Endothelial cell of umbilical vein (primary cell): ENCODE data around the gene SCAF1. TPM values are rescaled to one million over a fixed set of nuclear protein-coding genes. Genes with fewer than 3 reads are reported as not detected.

Experiments used
- BruUV-seq: library from RNA; stranded (reverse); fragments of 400-500 nt; replicated peaks from 2 replicates; lab custom pipeline; 2021; lab: Mats Ljungman, UMichigan
- CTCF ChIA-PET: fragments of 300-600, 350-600 bp; sonication (Branson Sonifier 250); formaldehyde crosslinking; loops from one replicate; lab custom pipeline; 2021; ENCODE audit warnings: antibody characterized with exemption, inconsistent platforms; lab: Charles Lee
- POLR2A ChIA-PET: fragments of 300-600, 350-600 bp; sonication (Branson Sonifier 250); formaldehyde crosslinking; loops from one replicate; lab custom pipeline; 2021; ENCODE audit warnings: antibody characterized with exemption, inconsistent platforms; lab: Charles Lee
- DNase-seq: peaks from one replicate; pipeline ENCODE4 v3.0.0-alpha.2; 2011; ENCODE audit warnings: low read depth, low spot score
- FAIRE-seq: peaks from 2 replicates; lab custom pipeline; 2011; peaks lifted over from hg19 to GRCh38; lab: Jason Lieb, UNC
- H2AFZ ChIP-seq: 2 replicates; pipeline ENCODE4 v1.6.0; 2012; ENCODE audit warnings: low read depth, low read length, control low read depth, inconsistent platforms
- H3K27ac ChIP-seq: 2 replicates; pipeline ENCODE4 v1.5.1; 2011; ENCODE audit warnings: low read depth, mild to moderate bottlenecking, control low read depth, low read length, moderate library complexity; ENCODE audit not compliant: insufficient read depth
- H3K27me3 ChIP-seq, 2 experiments: 2 replicates each; pipeline versions ENCODE4 v1.6.0 to v1.6.1; 2011; ENCODE audit warnings: low read length in 2 of 2, mixed read lengths in 1 of 2; ENCODE audit not compliant: control insufficient read depth in 2 of 2, insufficient read depth in 2 of 2
- H3K36me3 ChIP-seq, 2 experiments: 2 replicates in 1 of 2; 3 replicates in 1 of 2; pipeline ENCODE4 v1.5.1; 2011; ENCODE audit warnings: low read length in 2 of 2, mild to moderate bottlenecking in 1 of 2, moderate library complexity in 1 of 2; ENCODE audit not compliant: control insufficient read depth in 2 of 2, insufficient read depth in 2 of 2; ENCODE audit errors: extremely low read depth in 1 of 2
- H3K4me1 ChIP-seq: 3 replicates; pipeline ENCODE4 v1.5.1; 2011; ENCODE audit warnings: mild to moderate bottlenecking, low read length; ENCODE audit not compliant: control insufficient read depth, insufficient read depth; ENCODE audit errors: extremely low read depth
- H3K4me2 ChIP-seq: 2 replicates; pipeline ENCODE4 v1.6.1; 2011; ENCODE audit warnings: low read length, control low read depth, mixed read lengths; ENCODE audit not compliant: insufficient read depth
- H3K4me3 ChIP-seq, 3 experiments: fragments of 200-600 bp in 1 of 3; sonication (generic), shearing (Covaris generic) in 1 of 3; replicated peaks in 1 of 3; 2 replicates each; pipeline ENCODE4 v1.5.1; 2011 to 2016; ENCODE audit warnings: control low read depth in 3 of 3, low read length in 3 of 3, mild to moderate bottlenecking in 2 of 3, inconsistent platforms in 1 of 3, low read depth in 1 of 3, moderate library complexity in 1 of 3; ENCODE audit not compliant: insufficient read depth in 1 of 3
- H3K79me2 ChIP-seq: 2 replicates; pipeline ENCODE4 v1.6.0; 2012; ENCODE audit warnings: low read length, inconsistent platforms; ENCODE audit not compliant: control insufficient read depth, insufficient read depth
- H3K9ac ChIP-seq: replicated peaks from 2 replicates; pipeline ENCODE3; 2011; ENCODE audit warnings: low read length, control low read depth; ENCODE audit not compliant: insufficient read depth; ENCODE audit errors: extremely low read depth
- H3K9me1 ChIP-seq: replicated peaks from 3 replicates; pipeline ENCODE4 v1.6.0; 2011; ENCODE audit warnings: mild to moderate bottlenecking, low read length; ENCODE audit not compliant: control insufficient read depth, insufficient read depth; ENCODE audit errors: extremely low read depth
- H3K9me3 ChIP-seq: replicated peaks from 2 replicates; pipeline ENCODE4 v1.5.1; 2012; ENCODE audit warnings: low read length, inconsistent platforms; ENCODE audit not compliant: control insufficient read depth, insufficient read depth
- H4K20me1 ChIP-seq: replicated peaks from 2 replicates; pipeline ENCODE3; 2011; ENCODE audit warnings: mild to moderate bottlenecking, low read length; ENCODE audit not compliant: control insufficient read depth, insufficient read depth; ENCODE audit errors: extremely low read depth
- CTCF ChIP-seq, 2 donors: IDR thresholded peaks; 1 replicate in 1 of 2; 2 replicates in 1 of 2; pipeline ENCODE4 v1.5.1; 2011; ENCODE audit warnings: low read length in 2 of 2, mild to moderate bottlenecking in 2 of 2, moderate library complexity in 2 of 2, control low read depth in 1 of 2, inconsistent platforms in 1 of 2, low read depth in 1 of 2; ENCODE audit not compliant: insufficient read depth in 1 of 2; ENCODE audit errors: extremely low read depth in 1 of 2
- EZH2 ChIP-seq: IDR thresholded peaks from 2 replicates; pipeline ENCODE4 v1.6.1; 2012; ENCODE audit warnings: borderline replicate concordance, low read depth, mild to moderate bottlenecking, moderate library complexity, low read length, inconsistent platforms; ENCODE audit not compliant: severe bottlenecking
- FOS ChIP-seq: IDR thresholded peaks from 2 replicates; pipeline ENCODE4 v1.6.1; 2011; ENCODE audit warnings: mild to moderate bottlenecking, low read length, moderate library complexity, borderline replicate concordance; ENCODE audit not compliant: insufficient read depth
- GATA2 ChIP-seq: IDR thresholded peaks from 2 replicates; pipeline ENCODE4 v1.7.0; 2011; ENCODE audit warnings: low read depth, mild to moderate bottlenecking, moderate library complexity, mixed read lengths, low read length; ENCODE audit not compliant: insufficient read length, insufficient read depth
- JUN ChIP-seq: IDR thresholded peaks from 2 replicates; pipeline ENCODE4 v1.6.1; 2011; ENCODE audit warnings: borderline replicate concordance, low read depth; ENCODE audit not compliant: insufficient read length, insufficient read depth
- MYC ChIP-seq: IDR thresholded peaks from one replicate; pipeline ENCODE4 v1.6.1; 2011; ENCODE audit warnings: mild to moderate bottlenecking, low read depth, low read length
- POLR2A ChIP-seq: IDR thresholded peaks from 2 replicates; pipeline ENCODE4 v1.6.1; 2012; ENCODE audit warnings: low read depth, mild to moderate bottlenecking, control low read depth, low read length
- POLR2AphosphoS5 ChIP-seq: IDR thresholded peaks from 2 replicates; pipeline ENCODE4 v1.6.1; 2012; ENCODE audit warnings: low read depth, mild to moderate bottlenecking, control low read depth, low read length, moderate library complexity; ENCODE audit not compliant: insufficient read depth
- dilution Hi-C: fragments of 300-500 bp; cut with MboI; formaldehyde crosslinking; loops from one replicate; pipeline ENCODE4 v1.15.0; 2019; ENCODE audit warnings: low sequenced_read_pairs; ENCODE audit not compliant: extremely low pct_ligation_motif_present
- intact Hi-C: fragments of 100-400 bp; cut with micrococcal nuclease; formaldehyde crosslinking; loops from one replicate; pipeline ENCODE4 v1.10.0; 2022
- polyA plus RNA-seq, 4 experiments: library from polyadenylated mRNA; depleted of rRNA in 3 of 4; stranded (reverse) in 3 of 4; unstranded in 1 of 4; fragments of >200 nt; gene quantifications; 2 replicates each; pipeline versions ENCODE4 v1.2.1 to v1.2.3, GENCODE V29; 2011 to 2012; ENCODE audit warnings: missing spikeins in 1 of 4
- total RNA-seq: library from RNA; stranded (reverse); gene quantifications from 2 replicates; pipeline ENCODE4 v1.2.3, GENCODE V29; 2021
- TF ChIP-seq, protein P1 (sequence below): IDR thresholded peaks from 2 replicates; pipeline ENCODE4 v1.6.1; 2011; ENCODE audit not compliant: insufficient read depth, insufficient read length

Gene SCAF1
- total and polyA plus RNA-seq, 2 donors (not counting 3 experiments of a cell fraction or from before 2014, with no cell fraction given) = 13.3 to 75.8 TPM

GRCh38 chr19:49658139-49658517 lies 16.1 kb downstream of the SCAF1 start:
- Histone ChIP-seq H3K4me3 (no peak overlapping the region), H3K4me2 (no peak overlapping the region), H3K27ac (no peak overlapping the region), H3K9me1 (no peaks in the 10 kb centered on the region), H4K20me1 (no peaks in the 10 kb centered on the region), H3K4me1 (no peaks in the 10 kb centered on the region), H3K36me3 (peaks cover 17 to 73% of the 10 kb centered on the region in 2 experiments), H3K9me3 (no peaks in the 10 kb centered on the region), H3K79me2 (no peaks in the 10 kb centered on the region), H3K27me3 (no peaks in the 10 kb centered on the region), H2AFZ (no peak overlapping the region), H3K9ac (no peak overlapping the region)
- dilution Hi-C loops (no loop called here), intact Hi-C loops (no loop called here)
- TSS peak; percentile 93 for BruUV-seq
- no peak for TF ChIP-seq FOS
- TF ChIP-seq, protein P1, sequence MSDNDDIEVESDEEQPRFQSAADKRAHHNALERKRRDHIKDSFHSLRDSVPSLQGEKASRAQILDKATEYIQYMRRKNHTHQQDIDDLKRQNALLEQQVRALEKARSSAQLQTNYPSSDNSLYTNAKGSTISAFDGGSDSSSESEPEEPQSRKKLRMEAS = no peak
- TF ChIP-seq POLR2A = no peak
- TF ChIP-seq GATA2 = no peak
- TF ChIP-seq POLR2AphosphoS5 = no peak
- no peak for TF ChIP-seq EZH2
- TF ChIP-seq MYC = no peak
- no peak for TF ChIP-seq JUN
- no peak for TF ChIP-seq CTCF (IDR thresholded peaks at IDR 0.05; ENCODE audit: extremely low read depth in 1 of 2, insufficient read depth in 1 of 2, low read depth in 1 of 2, low read length in 2 of 2)
- no peak for DNase-seq
- FAIRE-seq = no peak
- ChIA-PET POLR2A (no interaction called here), CTCF (interaction anchor here (0.6 to 1.5 kb wide), 3 partner anchors 11 to 24 kb away, joined by 3 to 6 read pairs (median 4); no protein-coding TSS in a partner anchor)
